ENCODE results near the gene NR2F1. TPM values are rescaled to one million over a fixed set of nuclear protein-coding genes. Genes with fewer than 3 reads are reported as not detected.

Gene NR2F1
- total RNA-seq, 1 experiment from 2014 or later, result not detected

DNA sequence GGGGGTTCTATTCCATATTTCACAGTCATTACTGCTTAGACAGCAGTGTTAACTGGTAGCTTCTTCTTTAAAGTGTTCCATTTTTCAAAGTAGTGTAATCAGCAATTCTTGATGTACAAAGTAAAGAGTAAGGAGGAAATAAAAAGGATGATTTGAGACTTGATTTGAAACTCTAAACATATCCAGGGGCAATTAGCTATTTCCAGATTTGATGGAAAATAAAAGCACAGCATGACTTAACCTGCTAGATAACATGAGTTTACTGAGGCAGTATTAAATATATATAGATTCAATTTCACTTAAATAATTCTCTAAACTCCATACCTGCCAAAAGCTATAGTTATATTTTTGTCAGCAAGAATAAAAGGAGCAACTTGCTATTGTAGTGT lies 29.8 kb downstream of the NR2F1 start:
- TF ChIP-seq, protein P1, sequence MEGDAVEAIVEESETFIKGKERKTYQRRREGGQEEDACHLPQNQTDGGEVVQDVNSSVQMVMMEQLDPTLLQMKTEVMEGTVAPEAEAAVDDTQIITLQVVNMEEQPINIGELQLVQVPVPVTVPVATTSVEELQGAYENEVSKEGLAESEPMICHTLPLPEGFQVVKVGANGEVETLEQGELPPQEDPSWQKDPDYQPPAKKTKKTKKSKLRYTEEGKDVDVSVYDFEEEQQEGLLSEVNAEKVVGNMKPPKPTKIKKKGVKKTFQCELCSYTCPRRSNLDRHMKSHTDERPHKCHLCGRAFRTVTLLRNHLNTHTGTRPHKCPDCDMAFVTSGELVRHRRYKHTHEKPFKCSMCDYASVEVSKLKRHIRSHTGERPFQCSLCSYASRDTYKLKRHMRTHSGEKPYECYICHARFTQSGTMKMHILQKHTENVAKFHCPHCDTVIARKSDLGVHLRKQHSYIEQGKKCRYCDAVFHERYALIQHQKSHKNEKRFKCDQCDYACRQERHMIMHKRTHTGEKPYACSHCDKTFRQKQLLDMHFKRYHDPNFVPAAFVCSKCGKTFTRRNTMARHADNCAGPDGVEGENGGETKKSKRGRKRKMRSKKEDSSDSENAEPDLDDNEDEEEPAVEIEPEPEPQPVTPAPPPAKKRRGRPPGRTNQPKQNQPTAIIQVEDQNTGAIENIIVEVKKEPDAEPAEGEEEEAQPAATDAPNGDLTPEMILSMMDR (conservative IDR thresholded peaks at IDR 0.05), result no peak
- Mint-ChIP-seq H3K27me3 (ENCODE audit: low read depth) (no peaks in the 10 kb centered on the region), H3K4me3 (peak overlapping the region in 1 of 2 experiments; percentile 30; a peak in 2 of 5 replicates), H3K4me1 (peaks cover 15 to 30% of the 10 kb centered on the region in 2 experiments), H3K27ac (no peak overlapping the region), H3K36me3 (ENCODE audit: insufficient read depth in 1 of 3, low read depth in 3 of 3) (no peaks in the 10 kb centered on the region), H3K9me3 (peaks cover 0 to 8% of the 10 kb centered on the region in 2 experiments; a peak in 2 of 5 replicates)
- Histone ChIP-seq H2BK120ac (ENCODE audit: low read depth, low read length, poor library complexity, severe bottlenecking) (no peak overlapping the region), H4K8ac (replicated peaks; ENCODE audit: insufficient read length, low read depth, low read length) (no peak overlapping the region), H3K4me1 (ENCODE audit: insufficient read depth, low read length) (peaks cover 3% of the 10 kb centered on the region; the same call in 1 of the 2 replicates), H3K4ac (ENCODE audit: low read depth, low read length) (no peak overlapping the region), H3K23me2 (ENCODE audit: insufficient read length, low read depth, low read length, poor library complexity, severe bottlenecking) (peaks cover 4% of the 10 kb centered on the region), H2BK20ac (ENCODE audit: low read depth, low read length, poor library complexity, severe bottlenecking) (no peak overlapping the region), H3K56ac (ENCODE audit: insufficient read length, low read depth, low read length) (no peak overlapping the region), H2AFZ (ENCODE audit: low read length) (no peak overlapping the region), H4K5ac (ENCODE audit: insufficient read length, low read depth, low read length) (no peak overlapping the region), H3K4me2 (ENCODE audit: insufficient read depth, insufficient read length, low read length) (no peak overlapping the region), H4K91ac (ENCODE audit: insufficient read length, low read depth, low read length) (no peak overlapping the region), H4K20me1 (ENCODE audit: control insufficient read depth, insufficient read depth, insufficient read length) (no peaks in the 10 kb centered on the region), H3K79me1 (ENCODE audit: insufficient read depth, low read depth, low read length, poor library complexity, severe bottlenecking) (no peaks in the 10 kb centered on the region), H3K79me2 (ENCODE audit: insufficient read depth, low read length) (no peaks in the 10 kb centered on the region), H3K27me3 (ENCODE audit: insufficient read depth, low read length) (peaks cover 86% of the 10 kb centered on the region), H2BK5ac (ENCODE audit: insufficient read length, low read length) (no peak overlapping the region), H3K18ac (ENCODE audit: insufficient read length, low read depth, low read length) (no peak overlapping the region), H3K9ac (ENCODE audit: extremely low read depth, insufficient read length, low read length) (no peak overlapping the region), H3K23ac (ENCODE audit: insufficient read length, low read depth, low read length) (no peak overlapping the region), H3K14ac (ENCODE audit: insufficient read depth, low read length) (no peak overlapping the region), H2BK12ac (ENCODE audit: insufficient read length, low read depth, low read length) (no peak overlapping the region), H3K9me3 (ENCODE audit: control insufficient read depth, low read depth, low read length) (no peaks in the 10 kb centered on the region), H3T11ph (ENCODE audit: low read length) (no peak overlapping the region), H3K27ac (ENCODE audit: insufficient read length, low read depth, low read length) (no peak overlapping the region), H2AK5ac (ENCODE audit: insufficient read length, low read length) (no peak overlapping the region), H2BK15ac (ENCODE audit: low read depth, low read length) (no peak overlapping the region)
- DNase-seq, result no peak
